Activated T-cell treated with anti-CD3 and anti-CD28 coated beads for 4 hours (primary cell): ENCODE measurements around the gene FERMT3.

Experiments
- DNase-seq: peaks from one replicate; pipeline ENCODE4 v3.0.0-alpha.2; 2020

FERMT3 gene

GRCh38 chr11:64267207-64267945 is 60.9 kb downstream of the FERMT3 start:
- no peak for DNase-seq

GRCh38 chr11:64268025-64268892 is 61.7 kb downstream of the FERMT3 start:
- no peak for DNase-seq

- DNase-seq: no peak
Measured at GRCh38 chr11:64268893-64269539, 62.5 kb downstream of the FERMT3 start.

- peak; percentile 96 for DNase-seq
Measured at GRCh38 chr11:64269540-64270220, 63.2 kb downstream of the FERMT3 start.
